ENCODE results near the gene RACGAP1.
"Not testable (repeated sequence)": the region's sequence is repeated elsewhere in the genome, so short reads cannot be mapped to it uniquely, and the experiment has no call there.

Gene RACGAP1

GRCh38 chr12:50055831-50056638 lies 30.7 kb upstream of the RACGAP1 start:
- DNase-seq (ENCODE audit: low read depth in 2 of 2), result peak; percentile 45 to 53

GRCh38 chr12:50053583-50053982 lies 28.3 kb upstream of the RACGAP1 start:
- DNase-seq (ENCODE audit: low read depth in 2 of 2), result no peak

- DNase-seq (ENCODE audit: low read depth in 2 of 2), result no peak
Observed at GRCh38 chr12:50052964-50053363, 27.7 kb upstream of the RACGAP1 start.

- no peak for DNase-seq (ENCODE audit: low read depth in 2 of 2)
Observed at GRCh38 chr12:50052544-50052943, 27.2 kb upstream of the RACGAP1 start.

- DNase-seq (ENCODE audit: low read depth in 2 of 2), result no peak
Observed at GRCh38 chr12:50051101-50051806, 26.0 kb upstream of the RACGAP1 start.

- DNase-seq (ENCODE audit: low read depth in 2 of 2), result no peak
Observed at GRCh38 chr12:50050410-50051098, 25.3 kb upstream of the RACGAP1 start.

- DNase-seq (ENCODE audit: low read depth in 2 of 2), result no peak
Observed at GRCh38 chr12:50050119-50050385, 24.8 kb upstream of the RACGAP1 start.

- DNase-seq (ENCODE audit: low read depth in 2 of 2), result no peak
Observed at GRCh38 chr12:50049254-50050118, 24.2 kb upstream of the RACGAP1 start.

GRCh38 chr12:50047693-50048250 lies 22.5 kb upstream of the RACGAP1 start:
- DNase-seq (ENCODE audit: low read depth in 2 of 2), result no peak

- DNase-seq (ENCODE audit: low read depth in 2 of 2), result no peak
Observed at GRCh38 chr12:50043854-50044253, 18.6 kb upstream of the RACGAP1 start.

GRCh38 chr12:50043308-50043707 lies 18.0 kb upstream of the RACGAP1 start:
- no peak for DNase-seq (ENCODE audit: low read depth in 2 of 2)

- DNase-seq (ENCODE audit: low read depth in 2 of 2), result no peak
Observed at GRCh38 chr12:50042693-50043092, 17.4 kb upstream of the RACGAP1 start.

- no peak for DNase-seq (ENCODE audit: low read depth in 2 of 2)
Observed at GRCh38 chr12:50041962-50042361, 16.7 kb upstream of the RACGAP1 start.

GRCh38 chr12:50041062-50041860 lies 16.0 kb upstream of the RACGAP1 start:
- DNase-seq (ENCODE audit: low read depth in 2 of 2), result no peak

- no peak for DNase-seq (ENCODE audit: low read depth in 2 of 2)
Observed at GRCh38 chr12:50040657-50041056, 15.4 kb upstream of the RACGAP1 start.

- peak; percentile 82 to 91 for DNase-seq (ENCODE audit: low read depth in 2 of 2)
Observed at GRCh38 chr12:50039151-50039835, 14.0 kb upstream of the RACGAP1 start.

- no peak for DNase-seq (ENCODE audit: low read depth in 2 of 2)
Observed at GRCh38 chr12:50038336-50038735, 13.0 kb upstream of the RACGAP1 start.

GRCh38 chr12:50032854-50033581 lies 7.7 kb upstream of the RACGAP1 start:
- no peak for DNase-seq (ENCODE audit: low read depth in 2 of 2)

- no peak for DNase-seq (ENCODE audit: low read depth in 2 of 2)
Observed at GRCh38 chr12:50032515-50032853, 7.2 kb upstream of the RACGAP1 start.

GRCh38 chr12:50030449-50030848 lies 5.2 kb upstream of the RACGAP1 start:
- not testable (repeated sequence) for DNase-seq (ENCODE audit: low read depth in 2 of 2)

Data from stimulated activated CD4-positive, alpha-beta T cell treated with anti-CD3 and anti-CD28 coated beads, Interleukin-1b, Interleukin-23, amount 100 ng/mL, for 4 hours (primary cell).